D721Med (cell line): ENCODE results near the gene CCDC200.
"Not testable (repeated sequence)": the region's sequence is repeated elsewhere in the genome, so short reads cannot be mapped to it uniquely, and the experiment has no call there.

Experiments used
- DNase-seq: peaks from one replicate; pipeline ENCODE4 v3.0.0; 2011; ENCODE audit warnings: low spot score; ENCODE audit not compliant: insufficient read length
- FAIRE-seq: peaks from 2 replicates; lab custom pipeline; 2011; peaks lifted over from hg19 to GRCh38; lab: Jason Lieb, UNC
- TF ChIP-seq, protein P1 (sequence below): IDR thresholded peaks from 2 replicates; pipeline ENCODE4 v1.5.1; 2012; ENCODE audit warnings: mild to moderate bottlenecking, control low read depth; ENCODE audit not compliant: insufficient read depth; ENCODE audit errors: missing control alignments

CCDC200 gene

DNA sequence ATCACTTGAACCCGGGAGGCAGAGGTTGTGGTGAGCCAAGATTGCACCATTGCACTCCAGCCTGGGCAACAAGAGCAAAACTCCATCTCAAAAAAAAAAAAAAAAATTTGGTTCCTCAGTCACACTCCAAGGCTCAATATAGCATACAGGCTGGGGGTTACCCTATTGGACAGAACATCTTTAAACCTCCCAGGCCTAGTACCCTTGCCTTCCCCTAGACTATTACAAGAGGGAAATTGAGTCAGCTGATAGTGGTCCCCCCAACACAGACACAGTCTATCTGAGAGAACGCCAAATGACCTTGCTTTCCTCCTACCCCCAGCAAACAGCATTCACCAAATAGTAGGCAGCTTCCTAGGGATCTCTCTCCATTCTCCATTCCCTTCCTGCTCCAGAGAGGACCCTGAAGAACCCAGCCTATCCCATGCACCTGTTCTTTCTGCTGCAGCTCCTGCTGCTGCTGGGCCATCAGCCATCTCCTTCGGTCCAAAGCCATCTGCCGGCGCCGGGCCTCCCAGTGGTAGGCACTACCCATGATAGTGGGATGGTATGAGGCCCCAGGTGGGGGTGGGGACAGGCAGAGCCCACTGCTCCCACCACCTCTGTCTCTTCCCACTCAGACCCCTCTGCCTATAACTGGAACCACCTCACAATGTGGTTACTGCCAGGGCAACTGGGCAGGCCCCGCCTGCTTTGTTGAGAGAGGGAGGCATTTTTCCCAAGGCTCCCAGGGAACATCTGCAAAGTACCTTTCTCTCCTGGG, at the start of gene CCDC200:
Gene CCDC200 (minus strand): TSS at position 604 of the 763 bp plus-strand sequence. CDS start 69 bp downstream, at position 535.
- DNase-seq, FAIRE-seq: not testable (repeated sequence)

- FAIRE-seq, DNase-seq: not testable (repeated sequence)
Observed at GRCh38 chr17:43272914-43273313, 44.5 kb upstream of the CCDC200 start.

DNA sequence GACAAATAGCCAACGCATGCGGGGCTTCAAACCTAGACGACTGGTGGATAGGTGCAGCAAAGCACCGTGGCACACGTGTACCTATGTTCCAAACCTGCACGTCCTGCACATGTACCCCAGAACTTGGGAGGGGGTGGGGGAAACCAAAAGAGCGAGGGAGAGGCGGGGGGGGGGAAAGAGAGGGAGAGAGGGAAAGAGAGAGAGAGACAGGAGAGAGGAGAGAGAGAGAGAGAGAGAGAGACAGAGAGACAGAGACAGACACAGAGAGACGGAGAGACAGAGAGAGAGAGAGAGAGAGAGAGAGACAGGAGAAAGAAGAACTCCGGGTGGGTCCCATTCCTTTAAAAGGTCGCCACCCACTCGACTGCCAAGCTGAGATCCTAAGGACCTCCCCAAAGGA, 44.1 kb upstream of the CCDC200 start:
- not testable (repeated sequence) for DNase-seq, FAIRE-seq

- not testable (repeated sequence) for DNase-seq, FAIRE-seq
Observed at GRCh38 chr17:43270552-43271504, 42.4 kb upstream of the CCDC200 start.

DNA sequence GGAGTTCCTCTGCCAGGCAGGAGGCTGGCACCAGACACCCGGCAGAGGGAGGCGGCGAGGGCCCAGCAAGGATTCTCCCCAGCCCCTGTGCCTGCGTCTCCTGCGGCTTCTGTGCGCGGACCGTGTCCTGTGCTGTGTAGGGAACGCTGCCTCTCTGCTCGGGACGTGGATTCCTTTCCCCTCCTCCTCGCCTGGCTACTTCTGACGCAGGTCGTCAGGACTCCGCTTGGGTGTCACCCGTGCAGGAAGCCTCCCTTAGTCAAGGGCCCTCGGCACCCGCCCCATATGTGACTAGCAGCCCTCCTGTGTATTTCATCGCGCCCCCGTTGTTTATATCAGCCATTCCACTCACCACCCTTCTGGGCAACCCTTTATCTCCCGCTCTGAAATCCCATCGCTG, 18.0 kb upstream of the CCDC200 start:
- FAIRE-seq: not testable (repeated sequence)

DNA sequence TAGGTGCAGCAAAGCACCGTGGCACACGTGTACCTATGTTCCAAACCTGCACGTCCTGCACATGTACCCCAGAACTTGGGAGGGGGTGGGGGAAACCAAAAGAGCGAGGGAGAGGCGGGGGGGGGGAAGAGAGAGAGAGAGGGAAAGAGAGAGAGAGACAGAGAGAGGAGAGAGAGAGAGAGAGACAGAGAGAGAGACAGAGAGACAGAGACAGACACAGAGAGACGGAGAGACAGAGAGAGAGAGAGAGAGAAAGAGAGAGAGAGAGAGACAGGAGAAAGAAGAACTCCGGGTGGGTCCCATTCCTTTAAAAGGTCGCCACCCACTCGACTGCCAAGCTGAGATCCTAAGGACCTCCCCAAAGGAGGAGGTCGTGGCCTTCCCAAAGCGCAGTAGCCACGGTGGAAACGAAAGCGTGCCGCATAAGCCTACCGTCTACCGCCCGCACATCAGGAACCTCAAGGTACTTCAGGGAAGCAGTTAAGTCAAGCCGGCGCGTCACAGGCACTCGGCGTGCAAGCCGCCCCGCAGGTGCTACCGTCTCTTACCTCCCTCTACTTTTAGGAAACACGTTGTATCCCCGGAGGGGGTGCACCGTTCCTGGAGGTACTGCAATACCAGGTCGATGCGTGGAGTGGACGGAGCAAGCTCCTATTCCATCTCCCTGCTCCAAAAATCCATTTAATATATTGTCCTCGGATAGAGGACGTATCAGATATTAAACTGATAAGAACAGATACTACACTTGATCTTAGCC, 12.4 kb upstream of the CCDC200 start:
- not testable (repeated sequence) for DNase-seq, FAIRE-seq

More for the DNA sequence above, 18.0 kb upstream of the CCDC200 start:
- not testable (repeated sequence) for DNase-seq

GRCh38 chr17:43239597-43239996, 11.2 kb upstream of the CCDC200 start:
- not testable (repeated sequence) for FAIRE-seq, DNase-seq

DNA sequence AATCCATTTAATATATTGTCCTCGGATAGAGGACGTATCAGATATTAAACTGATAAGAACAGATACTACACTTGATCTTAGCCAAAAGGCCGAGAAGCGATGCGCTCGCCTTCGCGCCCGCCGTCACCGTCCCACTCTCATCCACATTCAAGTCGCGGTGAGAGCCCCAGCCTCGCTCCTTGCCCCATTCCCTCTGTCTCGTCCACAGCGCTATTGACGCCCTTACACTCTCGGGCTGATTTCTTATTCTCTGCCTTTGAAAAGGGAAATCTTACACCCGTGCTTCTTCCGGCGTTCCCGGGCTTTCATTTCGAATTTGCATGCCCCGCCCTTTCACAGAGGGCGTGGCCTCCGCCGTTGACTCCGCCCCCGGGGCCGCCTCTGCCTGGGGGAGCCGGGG, 5.5 kb upstream of the CCDC200 start, which contains the start of gene RNU2-1:
Gene RNU2-1 (minus strand): TSS at position 101 of the 400 bp plus-strand sequence.
- DNase-seq, FAIRE-seq: not testable (repeated sequence)

DNA sequence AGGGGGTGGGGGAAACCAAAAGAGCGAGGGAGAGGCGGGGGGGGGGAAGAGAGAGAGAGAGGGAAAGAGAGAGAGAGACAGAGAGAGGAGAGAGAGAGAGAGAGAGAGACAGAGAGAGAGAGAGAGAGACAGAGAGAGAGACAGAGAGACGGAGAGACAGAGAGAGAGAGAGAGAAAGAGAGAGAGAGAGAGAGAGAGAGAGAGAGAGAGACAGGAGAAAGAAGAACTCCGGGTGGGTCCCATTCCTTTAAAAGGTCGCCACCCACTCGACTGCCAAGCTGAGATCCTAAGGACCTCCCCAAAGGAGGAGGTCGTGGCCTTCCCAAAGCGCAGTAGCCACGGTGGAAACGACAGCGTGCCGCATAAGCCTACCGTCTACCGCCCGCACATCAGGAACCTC, 4.8 kb upstream of the CCDC200 start:
- not testable (repeated sequence) for DNase-seq, FAIRE-seq

- DNase-seq, FAIRE-seq: not testable (repeated sequence)
Observed at GRCh38 chr17:43232021-43232699, 3.7 kb upstream of the CCDC200 start.

DNA sequence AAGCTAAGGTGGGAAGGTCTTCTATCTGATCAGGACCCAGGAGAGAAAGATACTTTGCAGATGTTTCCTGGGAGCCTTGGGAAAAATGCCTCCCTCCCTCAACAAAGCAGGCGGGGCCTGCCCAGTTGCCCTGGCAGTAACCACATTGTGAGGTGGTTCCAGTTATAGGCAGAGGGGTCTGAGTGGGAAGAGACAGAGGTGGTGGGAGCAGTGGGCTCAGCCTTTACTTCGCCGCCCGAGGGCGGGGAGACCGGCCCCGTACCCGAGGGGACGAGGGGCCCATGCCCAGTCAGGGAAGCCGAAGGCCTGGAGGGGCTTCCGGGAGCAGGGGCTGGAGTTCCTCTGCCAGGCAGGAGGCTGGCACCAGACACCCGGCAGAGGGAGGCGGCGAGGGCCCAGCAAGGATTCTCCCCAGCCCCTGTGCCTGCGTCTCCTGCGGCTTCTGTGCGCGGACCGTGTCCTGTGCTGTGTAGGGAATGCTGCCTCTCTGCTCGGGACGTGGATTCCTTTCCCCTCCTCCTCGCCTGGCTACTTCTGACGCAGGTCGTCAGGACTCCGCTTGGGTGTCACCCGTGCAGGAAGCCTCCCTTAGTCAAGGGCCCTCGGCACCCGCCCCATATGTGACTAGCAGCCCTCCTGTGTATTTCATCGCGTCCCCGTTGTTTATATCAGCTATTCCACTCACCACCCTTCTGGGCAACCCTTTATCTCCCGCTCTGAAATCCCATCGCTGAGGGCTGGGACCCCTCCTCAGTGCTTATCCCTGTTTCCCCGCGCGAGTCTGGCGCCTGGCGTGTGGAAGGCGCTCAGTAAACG, 3.0 kb upstream of the CCDC200 start:
- not testable (repeated sequence) for DNase-seq, FAIRE-seq

DNA sequence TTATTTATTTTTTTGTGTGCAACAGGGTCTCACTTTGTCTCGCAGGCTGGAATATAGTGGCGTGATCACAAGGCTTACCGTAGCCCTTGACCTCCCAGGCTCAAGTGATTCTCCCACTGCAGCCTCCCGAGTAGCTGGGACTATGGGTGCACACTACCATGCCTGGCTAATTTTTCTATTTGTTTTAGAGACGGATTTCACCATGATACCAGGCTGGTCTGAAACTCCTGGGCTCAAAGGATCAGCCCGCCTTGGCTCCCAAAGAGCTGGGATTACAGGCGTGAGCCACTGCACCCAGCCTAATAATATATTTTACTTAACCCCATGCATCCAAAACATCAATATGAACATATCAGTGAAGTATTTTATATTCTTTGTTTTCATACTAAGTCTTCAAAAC, 2.0 kb downstream of the CCDC200 start:
- TF ChIP-seq, protein P1, sequence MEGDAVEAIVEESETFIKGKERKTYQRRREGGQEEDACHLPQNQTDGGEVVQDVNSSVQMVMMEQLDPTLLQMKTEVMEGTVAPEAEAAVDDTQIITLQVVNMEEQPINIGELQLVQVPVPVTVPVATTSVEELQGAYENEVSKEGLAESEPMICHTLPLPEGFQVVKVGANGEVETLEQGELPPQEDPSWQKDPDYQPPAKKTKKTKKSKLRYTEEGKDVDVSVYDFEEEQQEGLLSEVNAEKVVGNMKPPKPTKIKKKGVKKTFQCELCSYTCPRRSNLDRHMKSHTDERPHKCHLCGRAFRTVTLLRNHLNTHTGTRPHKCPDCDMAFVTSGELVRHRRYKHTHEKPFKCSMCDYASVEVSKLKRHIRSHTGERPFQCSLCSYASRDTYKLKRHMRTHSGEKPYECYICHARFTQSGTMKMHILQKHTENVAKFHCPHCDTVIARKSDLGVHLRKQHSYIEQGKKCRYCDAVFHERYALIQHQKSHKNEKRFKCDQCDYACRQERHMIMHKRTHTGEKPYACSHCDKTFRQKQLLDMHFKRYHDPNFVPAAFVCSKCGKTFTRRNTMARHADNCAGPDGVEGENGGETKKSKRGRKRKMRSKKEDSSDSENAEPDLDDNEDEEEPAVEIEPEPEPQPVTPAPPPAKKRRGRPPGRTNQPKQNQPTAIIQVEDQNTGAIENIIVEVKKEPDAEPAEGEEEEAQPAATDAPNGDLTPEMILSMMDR: no peak
- DNase-seq (no peak), FAIRE-seq (no peak)
